SK-N-SH (cell line): Measurements from ENCODE around the gene ADCY5. TPM values are rescaled to one million over a fixed set of nuclear protein-coding genes. Genes with fewer than 3 reads are reported as not detected.
"Not testable (repeated sequence)": the region's sequence is repeated elsewhere in the genome, so short reads cannot be mapped to it uniquely, and the experiment has no call there.

Experiments used
- CTCF ChIA-PET: fragments of 300-600, 350-600 bp; formaldehyde crosslinking; extraction: SDS; loops from one replicate; lab custom pipeline; 2021; lab: Yijun Ruan, JAX
- POLR2A ChIA-PET: fragments of 350-600 bp; sonication (Branson Sonifier 250); formaldehyde crosslinking; extraction: SDS; loops from one replicate; lab custom pipeline; 2020; ENCODE audit warnings: antibody characterized with exemption, inconsistent platforms; lab: Yijun Ruan, JAX
- DNase-seq: peaks from one replicate; pipeline ENCODE4 v3.0.0; 2012
- H2AFZ ChIP-seq: fragments of 200-600 bp; sonication (generic); 2 replicates; pipeline ENCODE4 v1.8.1; 2016; ENCODE audit warnings: antibody characterized with exemption, mild to moderate bottlenecking, low read depth
- H3F3A ChIP-seq: fragments of 200-600 bp; sonication (generic); replicated peaks from 2 replicates; pipeline ENCODE3; 2016; ENCODE audit warnings: antibody characterized with exemption, mild to moderate bottlenecking; ENCODE audit not compliant: insufficient read depth
- H3K27ac ChIP-seq, 2 experiments: fragments of 200-500 bp in 1 of 2; fragments of 200-600 bp in 1 of 2; sonication (Bioruptor generic) in 1 of 2; sonication (generic), shearing (Covaris generic) in 1 of 2; 2 replicates each; pipeline versions ENCODE4 v1.5.1 to v1.6.1; 2014 to 2016; ENCODE audit warnings: low read depth in 2 of 2, inconsistent platforms in 1 of 2, low read length in 1 of 2, mild to moderate bottlenecking in 1 of 2, mixed read lengths in 1 of 2
- H3K27me3 ChIP-seq: fragments of 200-600 bp; sonication (generic), shearing (Covaris generic); 2 replicates; pipeline ENCODE4 v1.6.1; 2016; ENCODE audit warnings: mixed run types; ENCODE audit not compliant: insufficient read depth
- H3K36me3 ChIP-seq, 2 experiments: fragments of 200-500 bp in 1 of 2; fragments of 200-600 bp in 1 of 2; sonication (Bioruptor generic) in 1 of 2; sonication (generic) in 1 of 2; replicated peaks in 1 of 2; 2 replicates each; pipeline versions ENCODE3 to v1.5.1; 2014 to 2016; ENCODE audit warnings: low read length in 1 of 2, mild to moderate bottlenecking in 1 of 2; ENCODE audit not compliant: insufficient read depth in 2 of 2, control insufficient read depth in 1 of 2
- H3K4me1 ChIP-seq, 2 experiments: fragments of 200-500 bp in 1 of 2; fragments of 200-600 bp in 1 of 2; sonication (Bioruptor generic) in 1 of 2; sonication (generic), shearing (Covaris generic) in 1 of 2; 2 replicates each; pipeline versions ENCODE4 v1.5.1 to v1.6.1; 2014 to 2016; ENCODE audit warnings: low read depth in 1 of 2, low read length in 1 of 2, mixed run types in 1 of 2; ENCODE audit not compliant: insufficient read depth in 2 of 2, control insufficient read depth in 1 of 2
- H3K4me2 ChIP-seq: fragments of 200-600 bp; sonication (generic), shearing (Covaris generic); 2 replicates; pipeline ENCODE4 v1.6.1; 2017; ENCODE audit warnings: mixed run types
- H3K4me3 ChIP-seq, 2 experiments: fragments of 200-500 bp in 1 of 2; fragments of 200-600 bp in 1 of 2; sonication (Bioruptor generic) in 1 of 2; sonication (generic), shearing (Covaris generic) in 1 of 2; 2 replicates each; pipeline versions ENCODE4 v1.5.1 to v1.8.1; 2014 to 2016; ENCODE audit warnings: low read depth in 2 of 2, inconsistent platforms in 1 of 2, low read length in 1 of 2, mild to moderate bottlenecking in 1 of 2, mixed read lengths in 1 of 2, moderate library complexity in 1 of 2
- H3K79me2 ChIP-seq: fragments of 200-600 bp; sonication (generic); 2 replicates; pipeline ENCODE4 v1.8.1; 2017; ENCODE audit warnings: mild to moderate bottlenecking; ENCODE audit not compliant: insufficient read depth
- H3K9ac ChIP-seq: fragments of 200-600 bp; sonication (generic); 2 replicates; pipeline ENCODE4 v1.6.1; 2017; ENCODE audit warnings: mixed run types
- H3K9me2 ChIP-seq: fragments of 200-600 bp; sonication (generic); 2 replicates; pipeline ENCODE4 v1.6.1; 2017; ENCODE audit warnings: mixed run types
- H3K9me3 ChIP-seq: fragments of 200-600 bp; sonication (generic); 2 replicates; pipeline ENCODE4 v1.6.1; 2017; ENCODE audit warnings: mixed run types, mild to moderate bottlenecking, moderate library complexity
- H4K20me1 ChIP-seq: fragments of 200-600 bp; sonication (generic); 2 replicates; pipeline ENCODE4 v1.6.1; 2017; ENCODE audit warnings: mild to moderate bottlenecking, mixed run types; ENCODE audit not compliant: insufficient read depth
- CTCF ChIP-seq: fragments of 200-600 bp; sonication (generic); IDR thresholded peaks from 2 replicates; pipeline ENCODE4 v1.6.1; 2017; ENCODE audit warnings: antibody characterized with exemption, mild to moderate bottlenecking, moderate library complexity
- EP300 ChIP-seq, 2 experiments: IDR thresholded peaks; 2 replicates each; pipeline versions ENCODE4 v1.4.0 to v1.6.1; 2012; ENCODE audit warnings: borderline replicate concordance in 1 of 2, low read depth in 1 of 2, low read length in 1 of 2
- MEF2A ChIP-seq: IDR thresholded peaks from 2 replicates; pipeline ENCODE4 v1.4.0; 2012; ENCODE audit warnings: low read depth, borderline replicate concordance
- MXI1 ChIP-seq: IDR thresholded peaks from 2 replicates; pipeline ENCODE4 v1.6.1; 2012; ENCODE audit warnings: mild to moderate bottlenecking, low read depth, low read length, improper control_type of control experiment
- NRF1 ChIP-seq: IDR thresholded peaks from 2 replicates; pipeline ENCODE4 v1.6.1; 2012; ENCODE audit warnings: low read depth, mild to moderate bottlenecking, low read length
- RXRA ChIP-seq: IDR thresholded peaks from 2 replicates; pipeline ENCODE4 v1.4.0; 2012; ENCODE audit warnings: low read depth, mild to moderate bottlenecking, borderline replicate concordance
- TCF12 ChIP-seq: IDR thresholded peaks from 2 replicates; pipeline ENCODE4 v1.4.0; 2012
- ZBTB33 ChIP-seq: IDR thresholded peaks from 2 replicates; pipeline ENCODE4 v1.4.0; 2012; ENCODE audit warnings: low read depth, borderline replicate concordance
- WGBS: methylation state at CpG from one replicate; pipeline ENCODE4 v1.1.6; 2017; ENCODE audit warnings: low lambda C conversion rate; 5-methylcytosine and 5-hydroxymethylcytosine counted together
- polyA plus RNA-seq, 3 experiments: library from polyadenylated mRNA; depleted of rRNA; stranded (reverse); fragments of >200 nt; gene quantifications; 2 replicates each; pipeline ENCODE4 v1.2.3, GENCODE V29; 2012

Gene ADCY5
- polyA plus RNA-seq, 1 of the 3 experiments (the other 2 are of a cell fraction): 0.21 TPM

- no peaks in the 10 kb centered on the region for H3K79me2 ChIP-seq
- CTCF ChIA-PET: interaction anchor here (0.5 to 13.4 kb wide), 46 partner anchors 9 to 1082 kb away, joined by 3 to 275 read pairs (median 5); partner anchors contain the start of gene ADCY5
- H3K9me3 ChIP-seq: no peaks in the 10 kb centered on the region
- no peaks in the 10 kb centered on the region for H3K4me1 ChIP-seq
- H3K9ac ChIP-seq: no peak overlapping the region
- no peaks in the 10 kb centered on the region for H3K9me2 ChIP-seq
- H3F3A ChIP-seq: no peaks in the 10 kb centered on the region
- H4K20me1 ChIP-seq: no peaks in the 10 kb centered on the region
- TF ChIP-seq ZBTB33 (no peak), EP300 (IDR thresholded peaks at IDR 0.05; ENCODE audit: borderline replicate concordance in 1 of 2, low read depth in 1 of 2, low read length in 1 of 2) (no peak), NRF1 (no peak), CTCF (no peak), MEF2A (no peak), MXI1 (no peak), TCF12 (no peak), RXRA (no peak)
- TF ChIP-seq, all 33 proteins: peak for 0
- POLR2A ChIA-PET: no interaction called here
- no peak for DNase-seq
- Histone ChIP-seq H3K4me2 (no peak overlapping the region), H3K4me3 (no peak overlapping the region), H3K27me3 (no peaks in the 10 kb centered on the region), H3K36me3 (peaks cover 0 to 11% of the 10 kb centered on the region in 2 experiments), H3K27ac (no peak overlapping the region), H2AFZ (no peak overlapping the region)
- WGBS: 77% methylated on average over 5 of the region's 5 CpGs
Observed at GRCh38 chr3:123488645-123489347, 39.9 kb upstream of the ADCY5 start.

- H3K79me2 ChIP-seq, H3K9me2 ChIP-seq, H3K9ac ChIP-seq, H3K27ac ChIP-seq, H3K36me3 ChIP-seq, H3K27me3 ChIP-seq, POLR2A ChIA-PET, H3K4me2 ChIP-seq, H2AFZ ChIP-seq, H3F3A ChIP-seq, H3K4me1 ChIP-seq, DNase-seq, H4K20me1 ChIP-seq, H3K4me3 ChIP-seq, H3K9me3 ChIP-seq: not testable (repeated sequence)
- CTCF ChIA-PET: interaction anchor here (13.4 kb wide), 1 partner anchor 156 kb away, joined by 275 read pairs; no protein-coding TSS in a partner anchor
- WGBS: 86% methylated on average over 8 of the region's 8 CpGs
Observed at GRCh38 chr3:123487063-123487462, 38.2 kb upstream of the ADCY5 start.
